NT2/D1 (cell line): Measurements from ENCODE around the gene SORBS2.

Experiments used
- SUZ12 ChIP-seq: IDR thresholded peaks from 2 replicates; pipeline ENCODE4 v1.6.1; 2011; ENCODE audit not compliant: insufficient read length, insufficient read depth; ENCODE audit errors: extremely low read depth
- YY1 ChIP-seq: IDR thresholded peaks from 2 replicates; pipeline ENCODE4 v1.6.1; 2011; ENCODE audit not compliant: insufficient read length, insufficient read depth
- ZNF274 ChIP-seq: IDR thresholded peaks from 2 replicates; pipeline ENCODE4 v1.6.1; 2011; ENCODE audit warnings: mild to moderate bottlenecking, low read depth, low read length

GRCh38 chr4:185773419-185773818, 38.6 kb downstream of the SORBS2 start:
- no peak for TF ChIP-seq YY1
- no peak for TF ChIP-seq ZNF274
- TF ChIP-seq SUZ12: no peak
